DMS153 (cell line): ENCODE data around the gene P4HA1.

Experiments
- DNase-seq: peaks from one replicate; lab custom pipeline; 2025; lab: John Stamatoyannopoulos, UW

P4HA1 gene

DNA sequence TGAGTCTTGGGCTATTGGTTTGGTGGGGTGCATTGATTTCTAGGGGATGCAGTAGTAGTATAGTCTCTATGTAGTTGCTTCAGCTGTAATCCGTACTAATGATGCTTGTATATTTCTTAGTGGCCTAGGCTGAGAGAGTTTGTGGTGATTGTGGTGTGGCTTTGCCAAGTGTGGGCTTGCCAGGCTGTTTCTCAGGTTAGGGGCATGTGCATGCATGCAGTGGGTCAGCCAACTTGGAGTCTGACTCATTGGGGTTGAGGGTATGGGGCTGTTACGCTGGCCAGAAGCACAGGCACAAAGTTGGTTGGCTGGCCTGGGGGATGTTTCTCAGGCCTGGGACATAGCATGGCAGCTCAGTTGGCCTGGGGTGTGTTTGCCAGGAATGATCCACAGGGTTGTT lies 116.3 kb downstream of the P4HA1 start:
- DNase-seq, result no peak

DNA sequence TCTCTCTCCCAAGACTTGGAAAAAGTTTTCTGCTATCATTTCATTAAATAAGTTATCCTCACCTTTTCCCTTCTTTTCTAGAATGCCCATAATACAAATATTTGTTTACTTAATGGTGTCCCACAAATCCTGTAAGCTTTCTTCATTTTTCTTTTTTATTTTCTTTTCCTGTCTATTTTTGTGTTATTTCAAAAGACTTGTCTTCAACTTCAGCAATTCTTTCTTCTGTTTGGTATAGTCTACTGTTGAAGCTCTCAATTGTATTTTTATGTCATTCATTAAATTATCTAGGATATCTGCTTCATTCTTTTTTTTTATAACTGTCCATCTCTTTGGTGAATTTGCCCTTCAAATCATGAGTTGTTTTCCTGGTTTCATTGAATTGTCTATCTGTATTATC lies 117.0 kb downstream of the P4HA1 start:
- DNase-seq, result no peak

DNA sequence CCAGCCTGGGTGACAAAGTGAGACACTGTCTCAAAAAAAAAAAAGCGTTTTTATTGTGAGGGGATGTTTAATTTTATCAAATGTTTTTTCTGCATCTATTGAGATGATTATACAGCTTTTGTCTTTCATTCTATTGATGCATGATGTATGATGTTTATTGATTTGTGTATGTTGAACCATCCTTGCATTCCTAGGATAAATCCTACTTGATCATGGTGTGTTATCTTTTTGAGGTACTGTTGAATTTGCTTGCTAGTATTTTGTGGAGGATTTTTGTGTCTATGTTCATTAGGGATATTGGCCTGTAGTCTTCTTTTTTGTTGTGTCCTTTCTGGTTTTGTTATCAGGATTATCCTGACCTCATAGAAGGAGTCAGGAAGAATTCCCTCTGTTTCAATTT lies 119.8 kb downstream of the P4HA1 start:
- no peak for DNase-seq
